Suprapubic skin (tissue), 4 donors: ENCODE data around the gene CLNK.

Experiments
- CTCF ChIP-seq, 2 donors: fragments of 200-600 bp in 1 of 2; fragments of 450-650 bp in 1 of 2; sonication (generic) in 1 of 2; IDR thresholded peaks; one replicate each; pipeline ENCODE4 v1.5.1; 2016 to 2019; ENCODE audit warnings: antibody characterized with exemption in 2 of 2, mild to moderate bottlenecking in 1 of 2, moderate library complexity in 1 of 2
- EP300 ChIP-seq: sonication (generic); formaldehyde crosslinking; IDR thresholded peaks from one replicate; pipeline ENCODE4 v1.6.1; 2017; ENCODE audit warnings: antibody characterized with exemption
- POLR2AphosphoS5 ChIP-seq, 3 donors: sonication (generic); formaldehyde crosslinking; IDR thresholded peaks; one replicate each; pipeline ENCODE4 v1.6.1; 2017; ENCODE audit warnings: antibody characterized with exemption in 3 of 3

GRCh38 chr4:10643600-10644425 lies 40.8 kb downstream of the CLNK start:
- TF ChIP-seq CTCF (IDR thresholded peaks at IDR 0.05): no peak
- no peak for TF ChIP-seq POLR2AphosphoS5 (IDR thresholded peaks at IDR 0.05)
- TF ChIP-seq EP300: no peak
